22Rv1 (cell line): ENCODE data around the gene SPIN2A.
A peak's percentile ranks its signal among the peaks of the same experiment; 100 is the strongest.
"Not testable (repeated sequence)": the region's sequence is repeated elsewhere in the genome, so short reads cannot be mapped to it uniquely, and the experiment has no call there.

ENCODE experiments used
- H3K27ac ChIP-seq: fragments of 450-650 bp; 2 replicates; pipeline ENCODE4 v1.5.1; 2017
- CTCF ChIP-seq: fragments of 450-650 bp; IDR thresholded peaks from 2 replicates; pipeline ENCODE4 v1.5.1; 2017; ENCODE audit warnings: mild to moderate bottlenecking
- ZFX ChIP-seq: fragments of 450-650 bp; IDR thresholded peaks from 2 replicates; pipeline ENCODE4 v1.6.1; 2017; ENCODE audit warnings: antibody characterized with exemption, borderline replicate concordance

Gene SPIN2A

GRCh38 chrX:57137501-57137900 is 304 bp upstream of the SPIN2A start:
- TF ChIP-seq ZFX (no peak), CTCF (no peak)
- no peak overlapping the region for H3K27ac ChIP-seq

DNA sequence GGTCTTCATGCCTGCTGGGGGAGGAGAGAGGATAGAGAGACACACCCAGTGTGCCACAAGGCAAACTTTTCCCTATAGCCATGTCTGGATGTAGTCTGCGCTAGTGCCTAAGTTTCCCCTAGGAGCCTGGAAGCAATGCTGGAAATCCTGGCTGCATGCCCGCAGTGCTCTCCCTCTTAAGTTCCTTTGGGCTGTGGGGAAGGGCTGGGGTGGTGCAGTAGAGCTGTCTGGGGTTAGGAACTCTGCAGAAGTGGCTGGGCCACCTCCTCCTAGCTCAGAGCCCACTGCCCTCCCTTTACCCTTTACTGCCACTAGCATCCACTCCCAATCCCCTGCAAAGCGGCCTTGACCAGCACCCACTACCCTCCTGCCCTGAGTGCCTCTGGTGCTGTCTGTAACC is 608 bp downstream of the SPIN2A start:
- not testable (repeated sequence) for H3K27ac ChIP-seq

DNA sequence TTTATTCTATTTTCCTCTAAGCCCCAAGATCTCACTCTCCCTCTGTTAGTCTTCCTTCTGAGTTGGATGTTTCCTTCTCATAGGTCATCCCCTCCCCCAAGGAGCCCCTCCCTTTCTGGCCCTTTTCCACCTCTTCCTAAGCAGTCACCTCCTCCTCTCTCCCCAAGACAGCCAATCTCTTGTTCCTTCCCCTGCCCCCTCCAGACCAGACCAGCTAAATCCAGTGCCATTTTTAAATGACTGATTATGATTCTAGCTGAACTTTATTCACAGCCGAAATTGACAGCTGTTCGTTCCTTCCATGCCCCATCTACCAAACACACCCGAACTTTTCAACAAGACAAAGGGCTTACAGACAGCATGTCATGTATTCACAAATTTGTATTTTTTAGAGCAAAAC is 1.9 kb downstream of the SPIN2A start:
- TF ChIP-seq CTCF (no peak), ZFX (no peak)
- H3K27ac ChIP-seq: no peak overlapping the region

GRCh38 chrX:57134702-57135101 is 2.5 kb downstream of the SPIN2A start:
- TF ChIP-seq ZFX (no peak), CTCF (no peak)
- H3K27ac ChIP-seq: no peak overlapping the region

GRCh38 chrX:57133706-57134105 is 3.5 kb downstream of the SPIN2A start:
- no peak overlapping the region for H3K27ac ChIP-seq
- no peak for TF ChIP-seq CTCF
- TF ChIP-seq ZFX: no peak

- H3K27ac ChIP-seq: not testable (repeated sequence)
Measured at GRCh38 chrX:57133284-57133683, 3.9 kb downstream of the SPIN2A start.

GRCh38 chrX:57132046-57132445 is 5.2 kb downstream of the SPIN2A start:
- no peak overlapping the region for H3K27ac ChIP-seq

DNA sequence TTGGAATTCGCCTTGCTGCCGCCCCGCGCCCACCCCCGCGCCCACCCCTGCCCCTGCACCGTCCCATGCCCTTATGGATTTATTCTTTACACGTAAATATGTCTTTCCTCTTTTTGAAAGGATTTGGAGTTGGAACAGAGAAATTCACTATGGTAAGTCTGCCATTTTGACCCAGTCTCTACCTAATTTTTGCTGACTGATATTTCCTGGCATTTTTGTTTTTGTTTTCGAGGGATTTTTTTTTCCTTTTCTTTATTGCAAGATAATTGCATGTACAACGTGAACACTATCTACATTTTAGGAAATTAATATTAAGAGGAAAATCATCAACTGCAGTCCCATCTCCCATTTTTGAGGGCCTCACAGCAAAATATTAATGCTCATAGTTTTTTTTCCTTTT is 15.4 kb downstream of the SPIN2A start:
- H3K27ac ChIP-seq: peak overlapping the region; percentile 63
- TF ChIP-seq ZFX (no peak), CTCF (no peak)

More at GRCh38 chrX:57132046-57132445, 5.2 kb downstream of the SPIN2A start:
- TF ChIP-seq CTCF: no peak
- no peak for TF ChIP-seq ZFX
